Amniotic stem cell (primary cell): ENCODE data around the gene GTSF1L.

ENCODE experiments used
- DNase-seq: peaks from one replicate; lab custom pipeline; 2025; lab: John Stamatoyannopoulos, UW

Gene GTSF1L

DNA sequence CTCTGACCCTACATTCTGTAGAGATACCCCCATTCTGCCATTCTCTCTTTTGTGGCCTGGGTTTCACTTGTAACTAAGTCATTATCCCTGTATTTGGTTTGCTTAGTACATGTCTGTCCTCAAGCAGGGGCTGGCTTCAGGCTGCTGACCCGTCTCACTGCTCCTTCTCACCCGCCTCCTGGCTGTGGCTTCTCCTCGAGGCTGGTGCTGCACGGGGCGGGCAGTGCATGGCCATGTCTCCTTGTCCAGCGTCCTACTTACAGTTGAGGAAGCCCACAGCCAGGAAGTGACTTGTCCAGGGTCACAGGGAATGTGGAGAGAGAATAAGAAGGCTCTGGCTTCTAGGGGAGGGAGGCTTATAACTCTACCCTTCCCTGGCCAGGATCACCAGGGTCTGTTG is 11.3 kb downstream of the GTSF1L start:
- no peak for DNase-seq

DNA sequence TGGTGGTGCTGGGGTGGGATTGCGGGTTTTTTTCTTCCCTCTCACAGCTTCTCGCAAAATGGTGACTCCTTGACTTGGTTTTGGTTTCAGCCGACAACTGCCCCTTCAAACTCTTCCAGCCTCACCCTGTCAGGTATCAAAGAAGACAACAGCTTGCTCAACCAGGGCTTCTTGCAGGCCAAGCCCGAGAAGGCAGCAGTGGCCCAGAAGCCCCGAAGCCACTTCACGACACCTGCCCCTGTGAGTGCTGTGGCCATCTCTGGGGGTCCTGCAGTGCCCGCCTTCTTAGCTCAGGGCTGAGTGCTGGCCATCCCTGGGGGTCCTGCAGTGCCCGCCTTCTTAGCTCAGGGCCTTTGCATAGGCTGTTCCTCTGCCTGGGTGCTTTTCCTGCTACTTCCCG is 11.8 kb downstream of the GTSF1L start:
- no peak for DNase-seq

DNA sequence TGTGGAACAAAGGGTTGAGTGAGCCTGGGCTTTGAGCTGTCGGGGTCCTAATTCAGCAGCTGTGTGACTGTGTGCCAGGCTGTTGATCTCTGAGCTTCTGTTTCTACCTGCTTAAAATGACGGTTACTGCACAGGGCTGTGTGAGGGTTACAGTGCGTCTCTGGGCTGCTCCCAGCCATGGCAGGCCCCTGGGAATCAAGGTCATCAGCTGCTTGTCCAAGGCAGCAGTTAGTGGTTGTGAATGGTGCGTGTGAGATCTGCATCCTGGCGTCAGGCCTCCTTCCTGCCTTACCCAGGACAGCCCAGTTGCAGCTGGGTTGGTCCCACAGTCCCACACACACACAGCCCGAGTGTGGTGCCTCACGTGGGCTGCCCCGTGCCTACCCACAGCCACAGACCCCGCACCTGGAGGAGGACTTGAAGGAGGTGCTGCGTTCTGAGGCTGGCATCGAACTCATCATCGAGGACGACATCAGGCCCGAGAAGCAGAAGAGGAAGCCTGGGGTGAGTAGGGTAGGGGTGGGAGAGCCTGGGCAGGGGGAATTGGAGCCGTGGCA is 15.6 kb downstream of the GTSF1L start:
- no peak for DNase-seq

DNA sequence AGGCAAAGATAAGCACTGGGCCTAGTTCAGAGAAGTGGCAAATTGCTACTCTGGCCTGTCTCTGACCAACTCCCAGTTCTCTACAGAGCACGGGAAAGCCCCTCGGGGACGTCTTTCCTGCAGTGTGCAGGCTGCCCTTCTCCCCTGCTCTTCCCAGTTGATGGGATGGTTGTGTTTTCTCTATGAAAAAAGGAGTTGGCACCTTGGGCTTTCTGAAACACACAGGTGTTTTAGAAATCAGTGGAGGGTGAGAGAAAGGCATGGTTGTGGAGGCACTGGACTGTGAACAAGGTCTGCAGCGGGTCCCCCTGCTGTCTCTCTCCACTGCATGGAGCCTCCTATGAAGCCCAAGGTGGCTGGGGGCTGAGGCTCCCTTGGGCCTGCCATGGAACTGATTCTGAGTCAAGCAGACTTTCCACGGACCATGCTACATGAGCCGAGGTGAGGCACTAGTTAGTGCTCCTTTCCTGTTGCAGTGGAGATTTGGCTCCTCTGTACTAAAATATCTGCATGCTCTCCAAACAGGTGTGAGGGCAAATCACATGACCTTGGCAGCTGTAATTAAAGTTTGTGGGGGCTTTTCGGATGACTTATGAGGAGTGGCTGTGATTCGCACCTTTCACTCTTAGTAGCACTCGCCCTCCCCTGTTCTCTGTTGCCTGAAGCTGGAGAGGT is 16.3 kb downstream of the GTSF1L start:
- DNase-seq = no peak

DNA sequence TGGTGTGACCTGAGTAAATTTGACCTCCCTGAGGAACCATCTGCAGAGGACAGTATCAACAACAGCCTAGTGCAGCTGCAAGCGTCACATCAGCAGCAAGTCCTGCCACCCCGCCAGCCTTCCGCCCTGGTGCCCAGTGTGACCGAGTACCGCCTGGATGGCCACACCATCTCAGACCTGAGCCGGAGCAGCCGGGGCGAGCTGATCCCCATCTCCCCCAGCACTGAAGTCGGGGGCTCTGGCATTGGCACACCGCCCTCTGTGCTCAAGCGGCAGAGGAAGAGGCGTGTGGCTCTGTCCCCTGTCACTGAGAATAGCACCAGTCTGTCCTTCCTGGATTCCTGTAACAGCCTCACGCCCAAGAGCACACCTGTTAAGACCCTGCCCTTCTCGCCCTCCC is 24.3 kb downstream of the GTSF1L start:
- no peak for DNase-seq

DNA sequence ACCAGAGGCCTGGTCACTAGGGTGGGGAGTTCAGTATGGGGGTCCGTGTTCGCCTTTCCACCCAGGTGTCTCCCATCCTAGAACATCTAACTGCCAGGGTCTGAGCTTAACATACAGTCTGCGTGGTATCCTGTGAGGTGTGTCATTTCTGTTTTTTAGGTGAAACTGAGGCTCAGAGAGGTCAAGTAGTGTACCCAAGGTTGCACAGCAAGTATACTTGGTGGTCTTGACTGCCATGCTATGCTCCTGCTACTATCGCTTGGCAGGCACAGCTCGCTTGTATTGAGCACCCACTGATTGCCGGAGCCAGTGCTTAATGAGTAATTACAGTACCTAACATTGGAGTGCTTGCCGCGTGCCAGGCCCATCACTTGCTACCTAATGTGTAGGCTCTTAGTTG is 26.2 kb downstream of the GTSF1L start:
- DNase-seq = no peak

DNA sequence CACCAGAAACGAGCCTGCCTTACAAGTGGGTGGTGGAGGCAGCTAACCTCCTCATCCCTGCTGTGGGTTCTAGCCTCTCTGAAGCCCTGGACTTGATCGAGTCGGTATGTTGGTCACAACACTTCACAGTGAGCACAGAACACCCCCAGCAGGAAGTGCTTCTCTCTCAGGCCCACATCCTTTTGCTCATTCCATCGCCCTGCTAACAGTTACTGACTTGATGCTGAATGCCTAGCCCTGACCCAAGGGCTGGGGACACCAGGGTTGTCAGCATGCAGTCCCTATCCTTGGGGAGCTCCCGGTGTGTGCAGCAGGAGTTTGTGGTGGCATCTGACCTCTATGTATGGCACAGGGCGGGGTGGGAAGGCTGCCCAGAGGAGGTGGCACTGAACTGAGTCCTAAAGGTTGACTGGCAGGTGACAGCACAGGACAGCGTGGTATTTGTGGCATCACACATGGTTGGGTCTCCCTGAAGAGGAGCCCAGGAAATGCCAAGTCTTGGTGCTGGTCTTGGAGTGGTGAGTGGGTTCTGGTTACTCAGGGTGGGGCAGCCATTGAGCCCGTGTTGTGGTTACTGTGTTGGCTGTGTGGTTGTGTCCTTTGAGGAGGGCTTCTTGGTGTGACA is 26.7 kb downstream of the GTSF1L start:
- DNase-seq = no peak

DNA sequence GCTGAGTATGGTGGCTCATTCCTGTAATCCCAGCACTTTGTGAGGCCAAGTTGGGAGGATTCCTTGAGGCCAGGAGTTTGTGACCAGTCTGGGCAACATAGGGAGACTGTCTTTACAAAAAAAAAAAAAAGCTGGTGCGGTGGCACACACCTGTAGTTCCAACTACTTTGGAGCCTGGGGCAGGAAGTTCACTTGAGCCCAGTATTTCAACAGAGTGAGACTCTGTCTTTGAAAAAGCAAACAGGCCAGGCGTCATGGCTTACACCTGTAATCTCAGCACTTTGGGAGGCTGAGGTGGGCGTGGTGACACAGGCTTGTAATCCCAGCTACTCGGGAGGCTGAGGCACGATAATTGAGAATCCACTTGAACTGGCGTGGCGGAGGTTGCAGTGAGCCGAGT is 31.2 kb downstream of the GTSF1L start:
- DNase-seq = no peak

DNA sequence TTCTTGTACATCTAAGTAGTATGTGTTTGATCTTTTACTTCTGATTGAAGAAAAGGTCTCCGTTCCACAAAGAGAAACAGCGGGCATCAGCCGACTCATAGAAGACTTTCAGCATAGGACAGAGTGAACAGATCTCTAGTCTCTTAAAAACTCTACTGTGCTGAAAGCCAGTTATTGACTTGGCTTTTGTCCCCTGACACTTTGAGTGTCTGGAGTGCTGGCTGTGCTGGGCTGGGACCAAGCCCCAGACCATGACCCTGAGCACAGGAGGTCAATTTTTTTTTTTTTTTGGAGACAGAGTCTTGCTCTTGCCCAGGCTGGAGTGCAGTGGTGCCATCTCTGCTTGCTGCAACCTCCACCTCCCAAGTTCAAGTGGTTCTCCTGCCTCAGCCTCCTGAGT is 32.0 kb downstream of the GTSF1L start:
- DNase-seq = no peak

DNA sequence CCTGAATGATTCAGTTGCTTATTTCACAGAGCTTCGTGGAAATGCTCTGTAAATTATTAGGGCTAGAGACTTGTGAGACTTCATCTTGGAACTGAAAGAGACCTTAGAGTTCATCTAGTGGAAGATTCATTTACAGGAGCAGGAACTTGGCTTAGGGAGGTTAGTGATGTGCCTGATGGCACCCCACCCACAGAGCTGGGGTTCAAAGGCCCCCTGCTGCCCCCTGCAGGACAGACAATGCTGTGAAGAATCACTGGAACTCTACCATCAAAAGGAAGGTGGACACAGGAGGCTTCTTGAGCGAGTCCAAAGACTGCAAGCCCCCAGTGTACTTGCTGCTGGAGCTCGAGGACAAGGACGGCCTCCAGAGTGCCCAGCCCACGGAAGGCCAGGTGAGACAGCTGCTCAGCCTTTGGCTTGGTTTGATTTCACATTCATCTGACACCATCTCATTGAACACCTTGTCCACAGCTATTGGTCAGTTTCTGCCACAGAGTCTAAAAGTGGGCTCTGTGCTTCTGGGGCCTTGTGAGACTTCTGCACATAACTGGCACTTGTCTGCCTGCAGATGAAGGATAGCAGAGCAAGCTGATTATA is 34.8 kb downstream of the GTSF1L start:
- DNase-seq = no peak

DNA sequence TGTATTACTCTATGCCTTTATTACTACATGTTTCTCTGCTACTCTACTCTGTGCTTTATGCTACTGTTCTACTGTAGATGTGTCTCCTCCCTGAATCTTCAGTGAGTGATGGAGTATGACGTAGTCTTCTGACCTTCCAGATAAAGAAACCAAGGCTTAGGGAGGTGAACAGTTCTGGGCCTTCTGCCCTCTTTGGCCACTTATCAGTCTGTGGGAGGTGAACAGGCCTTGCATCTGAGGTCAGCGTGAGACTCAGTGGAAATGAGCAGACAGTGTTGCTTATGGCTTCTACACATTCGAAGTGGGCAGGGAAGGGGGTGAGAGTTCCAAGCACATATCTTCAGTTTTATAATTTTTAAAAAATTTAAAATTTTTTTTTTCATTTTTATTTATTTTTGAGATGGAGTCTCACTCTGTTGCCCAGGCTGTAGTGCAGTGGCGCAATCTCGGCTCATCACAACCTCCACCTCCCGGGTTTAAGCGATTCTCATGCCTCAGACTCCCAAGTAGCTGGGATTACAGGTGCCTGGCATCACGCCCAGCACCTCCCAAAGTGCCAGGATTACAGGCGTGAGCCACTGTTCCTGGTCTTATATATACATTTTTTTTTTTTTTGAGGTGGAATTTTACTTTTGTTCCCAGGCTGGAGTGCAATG is 35.7 kb downstream of the GTSF1L start:
- no peak for DNase-seq

DNA sequence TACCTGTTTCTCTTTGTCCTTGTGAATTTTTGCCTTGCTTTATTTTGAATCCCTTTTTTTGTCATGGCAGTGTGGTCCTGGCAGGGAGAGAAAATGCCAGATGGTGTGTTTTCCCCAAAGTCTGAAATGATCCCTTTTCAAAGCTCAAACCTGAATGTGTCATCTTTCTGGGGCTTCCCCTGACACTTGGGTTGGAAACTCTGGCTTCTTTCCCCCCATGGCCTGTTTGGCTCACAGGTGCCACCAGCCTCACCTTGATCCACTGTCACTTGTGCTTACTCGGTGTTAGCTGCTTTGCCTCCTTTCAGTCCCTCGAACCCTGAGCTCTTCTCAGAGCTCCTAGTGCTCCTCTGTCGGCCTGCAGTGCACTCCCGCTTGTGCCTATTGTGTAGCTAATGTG is 37.6 kb downstream of the GTSF1L start:
- DNase-seq = no peak

DNA sequence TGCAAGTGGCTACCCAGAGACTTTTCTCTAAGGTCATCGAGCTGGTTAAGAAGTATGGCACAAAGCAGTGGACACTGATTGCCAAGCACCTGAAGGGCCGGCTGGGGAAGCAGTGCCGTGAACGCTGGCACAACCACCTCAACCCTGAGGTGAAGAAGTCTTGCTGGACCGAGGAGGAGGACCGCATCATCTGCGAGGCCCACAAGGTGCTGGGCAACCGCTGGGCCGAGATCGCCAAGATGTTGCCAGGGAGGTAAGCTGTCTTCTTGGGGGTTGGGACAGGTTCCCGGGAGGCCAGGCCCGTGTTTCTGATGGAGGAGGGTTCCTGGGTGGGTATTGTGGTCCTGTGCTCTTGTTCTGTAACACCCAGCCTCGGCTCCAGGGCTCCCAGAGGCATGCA is 40.0 kb downstream of the GTSF1L start:
- DNase-seq = no peak

DNA sequence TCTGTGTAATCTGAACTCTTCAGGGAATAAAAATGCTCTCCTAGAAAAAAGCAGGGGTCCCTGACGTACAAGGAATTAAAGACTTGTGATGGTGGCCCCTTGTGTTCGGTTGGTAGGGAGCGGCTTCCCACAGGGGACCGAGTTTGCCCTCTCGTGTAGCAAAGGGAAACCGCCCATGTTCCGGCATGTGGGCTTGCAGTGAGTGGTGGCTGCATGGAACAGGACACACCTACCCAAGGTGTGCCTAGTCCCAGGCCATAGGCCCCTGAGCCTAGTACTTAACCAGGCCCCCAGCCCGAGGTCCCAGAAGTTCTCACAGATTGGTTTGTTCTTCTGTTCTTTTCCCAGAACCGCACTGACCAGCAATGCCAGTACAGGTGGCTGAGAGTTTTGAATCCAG is 44.4 kb downstream of the GTSF1L start:
- DNase-seq = no peak

DNA sequence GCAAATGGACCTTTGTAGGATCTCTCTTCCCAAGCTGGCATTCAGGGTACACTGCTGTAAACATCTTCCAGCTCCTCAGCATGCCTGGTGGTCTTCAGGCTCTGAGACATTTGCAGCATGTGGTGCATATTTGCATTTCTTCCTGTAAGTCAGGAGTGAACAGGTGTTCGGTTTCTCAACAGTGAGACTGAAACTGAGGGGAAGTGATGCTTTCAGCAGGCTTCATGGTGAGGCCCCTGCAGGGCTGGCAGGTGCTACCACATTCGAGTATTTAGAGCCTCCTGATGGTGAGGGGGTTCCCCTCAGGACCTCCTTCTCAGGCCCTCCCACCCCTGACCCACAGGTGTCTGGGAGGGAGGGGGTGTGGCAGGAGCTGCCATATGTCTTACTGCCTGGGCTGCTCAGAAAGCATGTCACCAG is 44.8 kb downstream of the GTSF1L start:
- DNase-seq = no peak

DNA sequence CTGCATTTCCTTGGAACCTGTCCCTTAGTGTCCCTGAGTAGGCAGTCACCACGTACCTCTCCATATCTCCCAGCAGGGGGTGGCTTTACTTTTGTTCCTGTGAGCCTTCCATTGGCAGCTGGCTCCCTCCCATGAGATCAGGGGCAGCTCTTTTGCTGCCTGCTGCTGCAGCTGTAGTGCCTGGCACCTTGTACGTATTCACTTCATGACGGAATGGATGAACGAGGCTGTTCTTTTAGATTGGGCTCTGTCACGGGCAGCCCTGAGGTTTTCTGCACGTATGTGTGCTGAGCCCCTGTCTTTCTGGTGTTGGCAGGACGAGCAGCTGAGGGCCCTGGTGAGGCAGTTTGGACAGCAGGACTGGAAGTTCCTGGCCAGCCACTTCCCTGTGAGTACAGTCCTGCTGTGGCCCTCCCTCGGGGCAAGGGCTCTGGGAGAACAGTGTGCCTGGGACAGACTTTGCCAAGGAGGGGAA is 45.3 kb downstream of the GTSF1L start:
- DNase-seq = no peak

DNA sequence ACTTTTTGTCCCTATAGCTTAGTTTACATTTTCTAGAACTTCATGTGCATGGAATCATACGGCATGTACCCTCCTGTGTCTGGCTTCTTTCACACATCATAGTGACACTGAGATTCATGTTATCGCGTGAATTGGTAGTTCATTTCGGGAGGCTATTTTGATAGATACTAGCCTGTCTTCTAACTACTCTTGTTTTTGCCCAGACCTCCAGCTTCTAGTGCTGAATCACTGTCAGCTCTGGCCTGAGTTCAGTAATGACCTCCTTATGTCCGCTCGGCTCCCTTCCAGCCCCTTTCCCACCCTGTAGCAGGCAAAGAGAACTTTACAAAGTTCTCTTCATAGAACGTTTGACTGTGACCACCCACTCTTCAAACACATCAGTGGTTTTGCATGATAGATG is 45.8 kb downstream of the GTSF1L start:
- DNase-seq = no peak

DNA sequence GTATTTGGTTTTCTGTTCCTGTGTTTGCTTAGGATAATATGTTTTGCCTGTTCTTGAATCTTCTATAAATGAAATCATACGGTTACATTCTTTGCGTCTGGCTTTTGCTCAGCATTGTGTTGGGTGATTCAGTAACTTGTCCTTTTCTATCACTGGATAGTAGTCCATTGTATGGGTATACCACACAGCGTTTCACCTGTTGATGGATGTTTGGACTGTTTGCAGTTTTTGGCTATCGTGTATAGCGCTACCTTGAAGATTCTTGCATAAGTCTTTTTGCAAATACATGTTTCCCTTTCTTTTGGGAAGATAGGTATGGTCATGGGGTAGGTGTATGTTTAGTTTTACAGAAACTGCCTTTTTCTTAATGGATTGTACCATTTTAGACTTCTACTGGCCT is 50.4 kb downstream of the GTSF1L start:
- no peak for DNase-seq
